Choroid plexus epithelial cell (primary cell): Measurements from ENCODE around the gene CPLANE1.
"Not testable (repeated sequence)": the region's sequence is repeated elsewhere in the genome, so short reads cannot be mapped to it uniquely, and the experiment has no call there.

Experiments used
- DNase-seq: peaks from one replicate; pipeline ENCODE4 v3.0.0-alpha.2; 2010; ENCODE audit warnings: low read depth
- H3K4me3 ChIP-seq: 2 replicates; pipeline ENCODE4 v1.5.1; 2011; ENCODE audit warnings: low read depth, mild to moderate bottlenecking, control low read depth, low read length, moderate library complexity
- TF ChIP-seq, protein P1 (sequence below): conservative IDR thresholded peaks from 2 replicates; pipeline ENCODE4 v1.5.1; 2011; ENCODE audit warnings: low read depth, mild to moderate bottlenecking, control low read depth, inconsistent platforms, low read length, moderate library complexity

Gene CPLANE1

DNA sequence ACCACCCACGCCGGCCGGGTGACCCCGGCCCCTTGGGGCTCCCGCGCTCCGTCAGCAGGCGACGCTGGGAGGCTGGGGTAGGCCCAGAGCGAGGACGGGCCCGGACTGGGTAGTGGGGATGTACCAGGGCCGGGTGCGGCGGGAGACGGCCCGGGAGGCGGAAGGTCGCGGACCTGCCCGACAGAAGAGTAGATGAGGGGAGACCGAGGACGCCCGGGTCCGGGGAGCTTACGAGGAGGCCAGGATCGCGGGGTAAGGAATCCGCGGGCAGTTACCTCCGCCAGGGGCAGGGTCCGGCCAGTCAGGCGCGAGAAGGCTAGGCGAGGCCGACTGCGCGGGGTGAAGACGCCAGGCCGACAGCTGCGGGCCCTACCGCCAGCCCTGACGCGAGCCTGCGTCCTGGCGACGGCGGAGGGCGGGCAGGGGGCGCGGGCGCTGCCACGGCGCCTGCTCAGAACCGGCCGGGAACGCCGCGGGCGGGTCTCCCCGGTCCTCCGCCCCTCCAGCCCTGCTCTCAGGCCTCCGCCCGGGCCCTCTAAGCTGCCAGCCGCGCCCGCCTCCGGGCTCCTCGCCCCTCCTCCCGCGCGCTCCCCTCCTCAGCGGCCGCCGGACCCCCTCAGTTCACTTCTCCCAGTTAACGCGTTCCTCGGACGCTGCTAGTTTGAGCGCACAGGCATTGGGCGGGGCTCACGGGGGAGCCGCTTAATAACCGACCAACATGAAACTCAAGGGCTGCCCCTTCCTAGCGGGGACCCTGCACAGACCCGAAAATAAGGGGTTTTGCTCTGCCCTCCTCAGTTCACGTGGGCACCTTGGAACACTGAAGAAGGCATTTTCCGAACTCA, at the start of gene CPLANE1:
CPLANE1 (minus strand) TSS at position 407 of the 845 bp plus-strand sequence. CDS start 1,678 bp downstream, outside the sequence.
- DNase-seq = peak; percentile 84
- TF ChIP-seq, protein P1, sequence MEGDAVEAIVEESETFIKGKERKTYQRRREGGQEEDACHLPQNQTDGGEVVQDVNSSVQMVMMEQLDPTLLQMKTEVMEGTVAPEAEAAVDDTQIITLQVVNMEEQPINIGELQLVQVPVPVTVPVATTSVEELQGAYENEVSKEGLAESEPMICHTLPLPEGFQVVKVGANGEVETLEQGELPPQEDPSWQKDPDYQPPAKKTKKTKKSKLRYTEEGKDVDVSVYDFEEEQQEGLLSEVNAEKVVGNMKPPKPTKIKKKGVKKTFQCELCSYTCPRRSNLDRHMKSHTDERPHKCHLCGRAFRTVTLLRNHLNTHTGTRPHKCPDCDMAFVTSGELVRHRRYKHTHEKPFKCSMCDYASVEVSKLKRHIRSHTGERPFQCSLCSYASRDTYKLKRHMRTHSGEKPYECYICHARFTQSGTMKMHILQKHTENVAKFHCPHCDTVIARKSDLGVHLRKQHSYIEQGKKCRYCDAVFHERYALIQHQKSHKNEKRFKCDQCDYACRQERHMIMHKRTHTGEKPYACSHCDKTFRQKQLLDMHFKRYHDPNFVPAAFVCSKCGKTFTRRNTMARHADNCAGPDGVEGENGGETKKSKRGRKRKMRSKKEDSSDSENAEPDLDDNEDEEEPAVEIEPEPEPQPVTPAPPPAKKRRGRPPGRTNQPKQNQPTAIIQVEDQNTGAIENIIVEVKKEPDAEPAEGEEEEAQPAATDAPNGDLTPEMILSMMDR = no peak
- H3K4me3 ChIP-seq = peak within 1 kb of the TSS; percentile 91

DNA sequence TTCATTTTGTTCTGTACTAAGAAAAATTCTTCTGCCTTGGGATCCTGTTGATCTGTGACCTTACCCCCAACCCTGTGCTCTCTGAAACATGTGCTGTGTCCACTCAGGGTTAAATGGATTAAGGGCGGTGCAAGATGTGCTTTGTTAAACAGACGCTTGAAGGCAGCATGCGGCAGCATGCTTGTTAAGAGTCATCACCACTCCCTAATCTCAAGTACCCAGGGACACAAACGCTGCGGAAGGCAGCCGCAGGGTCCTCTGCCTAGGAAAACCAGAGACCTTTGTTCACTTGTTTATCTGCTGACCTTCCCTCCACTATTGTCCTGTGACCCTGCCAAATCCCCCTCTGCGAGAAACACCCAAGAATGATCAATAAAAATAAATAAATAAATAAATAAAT, 47.1 kb upstream of the CPLANE1 start:
- not testable (repeated sequence) for DNase-seq, H3K4me3 ChIP-seq

DNA sequence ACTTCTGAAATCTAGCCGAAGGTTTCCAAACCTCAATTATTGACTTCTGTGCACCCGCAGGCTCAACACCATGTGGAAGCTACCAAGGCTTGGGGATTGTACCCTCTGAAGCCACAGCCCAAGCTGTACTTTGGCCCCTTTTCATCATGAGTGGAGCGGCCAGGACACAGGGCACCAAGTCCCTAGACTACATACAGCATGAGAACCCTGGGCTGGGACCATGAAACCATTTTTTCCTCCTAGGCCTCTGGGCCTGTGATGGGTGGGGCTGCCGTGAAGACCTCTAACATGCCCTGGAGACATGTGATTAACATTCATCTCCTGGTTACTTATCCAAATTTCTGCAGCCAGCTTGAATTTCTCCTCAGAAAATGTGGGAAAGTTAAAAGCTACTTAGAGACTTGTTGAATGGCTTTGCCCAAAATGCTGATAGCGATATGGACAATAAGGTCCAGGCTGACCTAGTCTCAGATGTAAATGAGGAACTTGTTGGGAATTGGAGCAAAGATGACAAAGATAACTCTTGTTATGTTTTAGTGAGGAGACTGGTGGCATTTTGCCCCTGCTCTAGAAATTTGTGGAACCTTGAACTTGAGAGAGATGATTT, 34.1 kb upstream of the CPLANE1 start:
- TF ChIP-seq, protein P1 = no peak
- DNase-seq = no peak
- no peak overlapping the region for H3K4me3 ChIP-seq

GRCh38 chr5:37275511-37275910, 26.3 kb upstream of the CPLANE1 start:
- TF ChIP-seq, protein P1 = no peak
- H3K4me3 ChIP-seq = no peak overlapping the region
- DNase-seq = no peak

DNA sequence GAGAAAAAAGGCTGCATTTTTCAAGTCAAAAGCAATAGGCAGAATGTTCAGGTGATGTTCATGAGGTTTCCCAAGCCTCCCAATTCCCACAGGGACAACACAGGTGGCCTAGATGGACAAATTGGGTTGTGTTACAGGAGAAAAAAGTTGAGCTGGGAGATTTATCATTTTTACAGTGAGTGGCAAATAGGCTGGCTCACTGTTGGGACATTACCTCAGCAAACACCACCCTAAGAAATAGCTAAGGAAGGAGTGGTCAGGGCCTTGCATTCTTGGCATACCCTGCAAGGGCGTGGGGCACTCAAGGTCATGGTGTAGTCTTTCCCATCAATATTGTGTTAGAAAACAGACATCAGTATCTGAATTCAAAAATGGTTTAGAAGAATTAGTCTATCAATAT, 23.3 kb upstream of the CPLANE1 start:
- TF ChIP-seq, protein P1 = no peak
- H3K4me3 ChIP-seq = no peak overlapping the region

DNA sequence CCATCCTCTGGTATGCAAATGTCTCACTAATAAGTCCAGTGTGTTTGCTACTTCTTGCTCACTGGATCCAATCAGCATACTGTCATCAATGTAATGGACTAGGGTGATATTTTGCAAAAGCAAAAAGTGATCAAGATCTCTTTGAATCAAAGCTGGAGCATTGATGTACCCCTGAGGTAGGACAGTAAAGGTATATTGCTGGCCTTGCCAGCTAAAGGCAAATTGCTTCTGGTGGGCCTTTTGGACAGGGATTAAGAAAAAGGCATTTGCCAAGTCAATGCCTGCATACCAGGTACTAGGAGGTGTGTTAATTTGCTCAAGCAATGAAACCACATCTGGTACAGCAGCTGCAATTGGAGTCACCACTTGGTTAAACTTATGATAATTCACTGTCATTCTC, 18.9 kb upstream of the CPLANE1 start:
- not testable (repeated sequence) for DNase-seq, H3K4me3 ChIP-seq

More for the DNA sequence above, 23.3 kb upstream of the CPLANE1 start:
- DNase-seq = peak; percentile 65

DNA sequence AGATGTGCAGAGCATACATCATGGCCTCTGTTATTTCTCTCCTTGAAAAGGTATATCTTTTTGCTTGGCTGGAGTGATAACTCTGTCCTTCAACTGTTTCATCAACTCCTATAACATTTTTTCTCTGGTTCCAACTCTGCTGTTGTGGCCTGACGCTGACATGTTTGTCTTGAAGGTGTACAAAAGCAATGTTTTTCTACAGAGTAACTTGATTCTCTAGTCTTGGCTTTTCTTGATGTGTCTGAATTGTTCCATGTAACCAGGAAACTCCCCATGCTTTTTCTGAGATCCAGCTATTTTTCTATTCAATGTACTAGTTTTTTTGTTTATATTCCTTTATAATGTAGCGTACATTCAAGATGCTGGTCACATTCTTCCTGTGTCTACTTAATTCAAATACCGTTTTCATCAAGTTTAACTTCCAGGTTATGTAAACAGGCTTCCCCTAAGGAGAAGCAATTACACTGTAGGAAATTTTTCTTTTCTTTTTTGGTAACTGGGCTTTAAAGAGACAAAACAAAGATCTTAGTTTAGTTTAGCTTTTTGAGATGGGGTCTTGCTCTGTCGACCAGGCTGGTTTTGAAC, 6.7 kb upstream of the CPLANE1 start:
- TF ChIP-seq, protein P1 = no peak

More for the DNA sequence above, 6.7 kb upstream of the CPLANE1 start:
- no peak overlapping the region for H3K4me3 ChIP-seq
- DNase-seq = no peak
